Effector memory CD8-positive, alpha-beta T cell (primary cell): ENCODE measurements around the gene HORMAD2.
"Not testable (repeated sequence)": the region's sequence is repeated elsewhere in the genome, so short reads cannot be mapped to it uniquely, and the experiment has no call there.

Experiments
- ATAC-seq: fragments of 150-1000 bp; cut with Tn5 transposase; replicated peaks from 2 replicates; pipeline ENCODE4 v1.10.0; 2021; ENCODE audit warnings: mild to moderate bottlenecking, moderate library complexity
- DNase-seq, 3 experiments: peaks; one replicate each; pipeline ENCODE4 v3.0.0; 2021
- H3K27ac Mint-ChIP-seq, 2 donors: one replicate each; pipeline ENCODE4 v1.8.0; 2022; ENCODE audit warnings: mild to moderate bottlenecking in 2 of 2, mixed read lengths in 2 of 2, moderate library complexity in 2 of 2
- H3K27me3 Mint-ChIP-seq, 2 donors: one replicate each; pipeline ENCODE4 v1.8.0; 2022; ENCODE audit warnings: mixed read lengths in 2 of 2
- H3K36me3 Mint-ChIP-seq: one replicate; pipeline ENCODE4 v1.8.0; 2022; ENCODE audit warnings: mild to moderate bottlenecking, moderate library complexity, mixed read lengths; ENCODE audit not compliant: insufficient read depth
- H3K4me1 Mint-ChIP-seq, 2 donors: one replicate each; pipeline ENCODE4 v1.8.0; 2022; ENCODE audit warnings: low read depth in 2 of 2, mixed read lengths in 2 of 2
- H3K4me3 Mint-ChIP-seq, 2 donors: one replicate each; pipeline ENCODE4 v1.8.0; 2022; ENCODE audit warnings: mild to moderate bottlenecking in 2 of 2, mixed read lengths in 2 of 2, moderate library complexity in 2 of 2
- H3K9me3 Mint-ChIP-seq, 2 donors: one replicate each; pipeline ENCODE4 v1.8.0; 2022; ENCODE audit warnings: mixed read lengths in 2 of 2

Gene HORMAD2

GRCh38 chr22:30045494-30045887, 34.8 kb upstream of the HORMAD2 start:
- no peaks in the 10 kb centered on the region for H3K36me3 Mint-ChIP-seq
- H3K4me3 Mint-ChIP-seq: no peak overlapping the region
- H3K9me3 Mint-ChIP-seq: no peaks in the 10 kb centered on the region
- H3K27me3 Mint-ChIP-seq: peaks cover 16 to 32% of the 10 kb centered on the region in 2 donors
- no peak overlapping the region for H3K27ac Mint-ChIP-seq
- DNase-seq (no peak), ATAC-seq (no peak)
- peaks cover 2 to 10% of the 10 kb centered on the region in 2 donors for H3K4me1 Mint-ChIP-seq

GRCh38 chr22:30045901-30046715, 34.2 kb upstream of the HORMAD2 start:
- H3K9me3 Mint-ChIP-seq: no peaks in the 10 kb centered on the region
- peaks cover 2 to 10% of the 10 kb centered on the region in 2 donors for H3K4me1 Mint-ChIP-seq
- H3K36me3 Mint-ChIP-seq: no peaks in the 10 kb centered on the region
- ATAC-seq (no peak), DNase-seq (no peak)
- H3K27ac Mint-ChIP-seq: peak overlapping the region in 1 of 2 donors; percentile 18
- peaks cover 16 to 26% of the 10 kb centered on the region in 2 donors for H3K27me3 Mint-ChIP-seq
- H3K4me3 Mint-ChIP-seq: no peak overlapping the region

- no peak for DNase-seq
Measured at GRCh38 chr22:30046716-30047363, 33.4 kb upstream of the HORMAD2 start.

GRCh38 chr22:30047364-30047738, 32.9 kb upstream of the HORMAD2 start:
- Mint-ChIP-seq H3K36me3 (no peaks in the 10 kb centered on the region), H3K27ac (peak overlapping the region in 1 of 2 donors; percentile 52), H3K4me1 (peaks cover 2 to 10% of the 10 kb centered on the region in 2 donors), H3K9me3 (no peaks in the 10 kb centered on the region), H3K27me3 (peaks cover 13 to 16% of the 10 kb centered on the region in 2 donors), H3K4me3 (peak overlapping the region; percentile 40)
- DNase-seq: peak in 2 of 3 experiments; percentile 17 to 23
- ATAC-seq: peak; percentile 85

More at GRCh38 chr22:30046716-30047363, 33.4 kb upstream of the HORMAD2 start:
- peaks cover 16 to 18% of the 10 kb centered on the region in 2 donors for H3K27me3 Mint-ChIP-seq
- no peaks in the 10 kb centered on the region for H3K9me3 Mint-ChIP-seq
- H3K4me1 Mint-ChIP-seq: peaks cover 2 to 10% of the 10 kb centered on the region in 2 donors
- H3K27ac Mint-ChIP-seq: peak overlapping the region; percentile 18 to 52
- ATAC-seq: no peak
- no peaks in the 10 kb centered on the region for H3K36me3 Mint-ChIP-seq
- peak overlapping the region; percentile 40 for H3K4me3 Mint-ChIP-seq

- H3K4me1 Mint-ChIP-seq: peaks cover 2 to 10% of the 10 kb centered on the region in 2 donors
- H3K4me3 Mint-ChIP-seq: no peak overlapping the region
- ATAC-seq (no peak), DNase-seq (no peak)
- peaks cover 0 to 3% of the 10 kb centered on the region in 2 donors for H3K27me3 Mint-ChIP-seq
- H3K36me3 Mint-ChIP-seq: no peaks in the 10 kb centered on the region
- H3K9me3 Mint-ChIP-seq: no peaks in the 10 kb centered on the region
- no peak overlapping the region for H3K27ac Mint-ChIP-seq
Measured at GRCh38 chr22:30048681-30049080, 31.6 kb upstream of the HORMAD2 start.

- H3K27me3 Mint-ChIP-seq: peaks cover 12 to 19% of the 10 kb centered on the region in 2 donors
- no peaks in the 10 kb centered on the region for H3K4me1 Mint-ChIP-seq
- ATAC-seq (no peak), DNase-seq (no peak)
- no peak overlapping the region for H3K27ac Mint-ChIP-seq
- no peaks in the 10 kb centered on the region for H3K36me3 Mint-ChIP-seq
- peaks cover 4 to 8% of the 10 kb centered on the region in 2 donors for H3K9me3 Mint-ChIP-seq
- no peak overlapping the region for H3K4me3 Mint-ChIP-seq
Measured at GRCh38 chr22:30054067-30054763, 26.0 kb upstream of the HORMAD2 start.

GRCh38 chr22:30054764-30055069, 25.5 kb upstream of the HORMAD2 start:
- DNase-seq (no peak), ATAC-seq (no peak)
- peaks cover 4 to 8% of the 10 kb centered on the region in 2 donors for H3K9me3 Mint-ChIP-seq
- H3K4me1 Mint-ChIP-seq: no peaks in the 10 kb centered on the region
- H3K27ac Mint-ChIP-seq: no peak overlapping the region
- no peak overlapping the region for H3K4me3 Mint-ChIP-seq
- H3K27me3 Mint-ChIP-seq: peaks cover 12 to 23% of the 10 kb centered on the region in 2 donors
- no peaks in the 10 kb centered on the region for H3K36me3 Mint-ChIP-seq

GRCh38 chr22:30056015-30056414, 24.2 kb upstream of the HORMAD2 start:
- Mint-ChIP-seq H3K36me3 (no peaks in the 10 kb centered on the region), H3K9me3 (peaks cover 4 to 8% of the 10 kb centered on the region in 2 donors), H3K27ac (no peak overlapping the region), H3K27me3 (peaks cover 12 to 23% of the 10 kb centered on the region in 2 donors), H3K4me3 (no peak overlapping the region), H3K4me1 (no peaks in the 10 kb centered on the region)
- ATAC-seq (no peak), DNase-seq (no peak)

GRCh38 chr22:30057375-30057774, 22.9 kb upstream of the HORMAD2 start:
- DNase-seq (no peak), ATAC-seq (no peak)
- Mint-ChIP-seq H3K27ac (no peak overlapping the region), H3K9me3 (peaks cover 4 to 8% of the 10 kb centered on the region in 2 donors), H3K36me3 (no peaks in the 10 kb centered on the region), H3K4me1 (no peaks in the 10 kb centered on the region), H3K4me3 (no peak overlapping the region), H3K27me3 (peaks cover 20 to 32% of the 10 kb centered on the region in 2 donors)

- H3K27ac Mint-ChIP-seq, ATAC-seq: not testable (repeated sequence)
Measured at GRCh38 chr22:30059346-30060020, 20.8 kb upstream of the HORMAD2 start.

GRCh38 chr22:30061094-30061493, 19.2 kb upstream of the HORMAD2 start:
- not testable (repeated sequence) for H3K27ac Mint-ChIP-seq, DNase-seq, H3K4me3 Mint-ChIP-seq, H3K36me3 Mint-ChIP-seq, H3K4me1 Mint-ChIP-seq, ATAC-seq
- Mint-ChIP-seq H3K9me3 (peaks cover 10 to 20% of the 10 kb centered on the region in 2 donors), H3K27me3 (peaks cover 36 to 52% of the 10 kb centered on the region in 2 donors)

More at GRCh38 chr22:30059346-30060020, 20.8 kb upstream of the HORMAD2 start:
- DNase-seq, H3K36me3 Mint-ChIP-seq, H3K4me3 Mint-ChIP-seq, H3K4me1 Mint-ChIP-seq: not testable (repeated sequence)
- Mint-ChIP-seq H3K27me3 (peaks cover 28 to 49% of the 10 kb centered on the region in 2 donors), H3K9me3 (peaks cover 10 to 17% of the 10 kb centered on the region in 2 donors)

- DNase-seq (no peak), ATAC-seq (no peak)
- Mint-ChIP-seq H3K36me3 (no peaks in the 10 kb centered on the region), H3K9me3 (peaks cover 6 to 13% of the 10 kb centered on the region in 2 donors), H3K4me1 (no peaks in the 10 kb centered on the region), H3K4me3 (no peak overlapping the region), H3K27ac (no peak overlapping the region), H3K27me3 (peaks cover 26 to 44% of the 10 kb centered on the region in 2 donors)
Measured at GRCh38 chr22:30062259-30062658, 18.0 kb upstream of the HORMAD2 start.

GRCh38 chr22:30062950-30063349, 17.3 kb upstream of the HORMAD2 start:
- Mint-ChIP-seq H3K4me1 (no peaks in the 10 kb centered on the region), H3K36me3 (no peaks in the 10 kb centered on the region), H3K4me3 (no peak overlapping the region), H3K27ac (no peak overlapping the region), H3K27me3 (peaks cover 23 to 42% of the 10 kb centered on the region in 2 donors), H3K9me3 (peaks cover 6 to 13% of the 10 kb centered on the region in 2 donors)
- no peak for DNase-seq
- ATAC-seq: no peak
